ENCODE measurements around the gene TXK.
A peak's percentile ranks its signal among the peaks of the same experiment; 100 is the strongest.

The TXK gene

GRCh38 chr4:48018112-48018511 is 115.9 kb downstream of the TXK start:
- DNase-seq (ENCODE audit: low read depth): no peak

- peak; percentile 49 for DNase-seq (ENCODE audit: low read depth)
Measured at GRCh38 chr4:48017108-48017571, 116.9 kb downstream of the TXK start.

Measured in activated T-cell treated with anti-CD3 and anti-CD28 coated beads for 48 hours (primary cell).